Lower leg skin (tissue), 3 donors: ENCODE measurements around the gene THADA.

Experiments used
- POLR2A ChIP-seq, 2 donors: fragments of 450-650 bp; IDR thresholded peaks; one replicate each; pipeline ENCODE4 v1.6.1; 2016 to 2017; ENCODE audit warnings: antibody characterized with exemption in 2 of 2, mild to moderate bottlenecking in 1 of 2, moderate library complexity in 1 of 2
- TF ChIP-seq, protein P1 (sequence below), 3 donors: fragments of 450-650 bp; IDR thresholded peaks; one replicate each; pipeline ENCODE4 v1.5.1; 2016; ENCODE audit warnings: antibody characterized with exemption in 3 of 3, mild to moderate bottlenecking in 3 of 3, moderate library complexity in 2 of 3

DNA sequence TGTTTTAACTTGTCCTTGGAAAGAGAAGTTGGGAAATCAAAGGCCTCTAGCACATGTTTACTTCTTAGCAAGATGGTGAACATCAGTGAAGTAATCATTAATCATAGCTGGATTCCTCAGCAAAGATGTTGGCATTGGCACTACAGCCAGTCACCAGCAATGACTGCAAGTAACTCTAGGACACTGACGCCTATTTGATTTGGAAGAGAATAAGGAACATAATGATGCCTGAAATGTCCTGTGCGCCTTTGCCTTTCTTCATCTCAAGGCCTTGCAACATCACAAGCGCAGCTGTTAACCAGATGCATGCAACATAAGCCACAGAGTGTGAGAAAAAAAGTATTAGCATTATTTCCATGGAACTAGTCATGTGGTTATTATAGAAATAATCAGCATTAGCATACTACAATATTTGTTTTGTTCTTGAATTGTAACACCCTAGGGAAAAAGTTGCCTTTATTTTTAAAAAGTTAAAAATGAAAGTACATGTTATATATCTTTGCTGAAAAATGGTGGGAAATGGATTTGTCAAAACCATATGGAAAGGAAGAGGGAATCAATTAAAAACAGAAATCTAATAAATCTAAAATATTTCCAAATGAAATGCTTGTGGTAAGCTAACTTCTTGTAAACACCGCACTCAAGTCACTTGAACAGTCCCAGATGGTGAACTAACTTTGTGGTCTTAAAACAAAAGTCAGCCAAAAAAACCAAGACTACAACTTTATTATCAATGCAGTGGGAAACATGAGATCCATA, 55.6 kb downstream of the THADA start:
- TF ChIP-seq, protein P1, sequence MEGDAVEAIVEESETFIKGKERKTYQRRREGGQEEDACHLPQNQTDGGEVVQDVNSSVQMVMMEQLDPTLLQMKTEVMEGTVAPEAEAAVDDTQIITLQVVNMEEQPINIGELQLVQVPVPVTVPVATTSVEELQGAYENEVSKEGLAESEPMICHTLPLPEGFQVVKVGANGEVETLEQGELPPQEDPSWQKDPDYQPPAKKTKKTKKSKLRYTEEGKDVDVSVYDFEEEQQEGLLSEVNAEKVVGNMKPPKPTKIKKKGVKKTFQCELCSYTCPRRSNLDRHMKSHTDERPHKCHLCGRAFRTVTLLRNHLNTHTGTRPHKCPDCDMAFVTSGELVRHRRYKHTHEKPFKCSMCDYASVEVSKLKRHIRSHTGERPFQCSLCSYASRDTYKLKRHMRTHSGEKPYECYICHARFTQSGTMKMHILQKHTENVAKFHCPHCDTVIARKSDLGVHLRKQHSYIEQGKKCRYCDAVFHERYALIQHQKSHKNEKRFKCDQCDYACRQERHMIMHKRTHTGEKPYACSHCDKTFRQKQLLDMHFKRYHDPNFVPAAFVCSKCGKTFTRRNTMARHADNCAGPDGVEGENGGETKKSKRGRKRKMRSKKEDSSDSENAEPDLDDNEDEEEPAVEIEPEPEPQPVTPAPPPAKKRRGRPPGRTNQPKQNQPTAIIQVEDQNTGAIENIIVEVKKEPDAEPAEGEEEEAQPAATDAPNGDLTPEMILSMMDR (IDR thresholded peaks at IDR 0.05): no peak
- TF ChIP-seq POLR2A (IDR thresholded peaks at IDR 0.05): no peak
